GM18907 (cell line): ENCODE results near the gene BAHCC1.

Experiments
- ATAC-seq: cut with Tn5 transposase; IDR thresholded peaks from one replicate; pipeline ENCODE4 v1.9.1; 2021; ENCODE audit warnings: mild to moderate bottlenecking, moderate library complexity; ENCODE audit not compliant: unreplicated experiment

The BAHCC1 gene

DNA sequence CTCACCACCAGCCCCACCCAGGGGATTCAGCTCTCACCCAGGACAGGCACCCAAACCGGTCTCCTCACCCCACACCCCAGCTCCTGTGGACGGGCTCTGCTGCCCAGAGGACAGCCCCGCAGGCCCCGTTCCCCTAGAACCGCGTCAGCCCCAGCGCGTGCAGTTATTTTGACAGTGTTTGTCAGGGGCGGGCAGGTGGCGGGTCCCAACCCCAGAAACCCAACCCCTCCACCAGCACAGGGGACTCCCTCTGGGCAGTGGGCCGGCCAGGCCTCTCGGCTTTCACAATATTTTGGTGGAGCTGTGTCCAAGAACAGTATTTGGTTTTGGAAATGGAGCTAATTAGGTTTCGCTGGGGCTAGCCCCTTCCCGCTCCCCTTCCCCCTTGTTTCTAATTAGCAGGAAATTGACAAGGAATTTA is 44.8 kb downstream of the BAHCC1 start:
- no peak for ATAC-seq

DNA sequence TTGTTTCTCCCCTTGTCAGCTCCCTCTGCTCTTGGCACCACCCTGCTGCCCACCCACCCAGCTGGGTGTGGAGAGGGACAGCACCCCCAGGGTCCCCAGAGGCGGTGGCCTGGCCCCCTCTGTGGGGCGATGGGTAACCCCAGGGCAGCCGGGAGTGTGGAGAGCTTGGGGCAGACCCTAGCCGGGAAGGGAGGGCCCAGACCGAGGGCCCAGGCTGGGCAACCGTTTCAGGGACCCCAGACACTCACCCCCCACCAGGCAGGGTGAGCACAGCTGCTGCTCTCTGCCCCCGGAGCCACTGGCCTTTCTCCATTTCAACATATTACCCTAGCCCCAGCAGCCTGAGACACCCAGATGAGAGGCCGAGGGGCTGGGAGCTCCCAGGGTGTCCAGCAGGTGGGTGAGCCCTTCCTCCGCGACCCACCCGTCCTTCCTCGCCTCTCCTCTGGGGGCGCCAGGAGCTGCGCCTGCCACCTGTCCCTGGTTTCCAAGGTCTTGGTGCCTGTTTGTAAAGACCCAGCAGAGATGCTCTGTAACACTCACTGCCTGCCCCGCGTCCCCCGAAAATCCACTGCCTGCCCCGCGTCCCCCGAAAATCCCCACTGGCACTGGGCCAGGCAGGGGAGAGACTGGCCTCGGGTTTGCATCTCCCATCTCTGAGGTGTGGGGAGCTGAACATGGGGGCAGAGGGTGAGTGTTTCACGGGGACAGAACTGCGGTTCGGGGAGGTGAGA is 45.4 kb downstream of the BAHCC1 start:
- no peak for ATAC-seq

DNA sequence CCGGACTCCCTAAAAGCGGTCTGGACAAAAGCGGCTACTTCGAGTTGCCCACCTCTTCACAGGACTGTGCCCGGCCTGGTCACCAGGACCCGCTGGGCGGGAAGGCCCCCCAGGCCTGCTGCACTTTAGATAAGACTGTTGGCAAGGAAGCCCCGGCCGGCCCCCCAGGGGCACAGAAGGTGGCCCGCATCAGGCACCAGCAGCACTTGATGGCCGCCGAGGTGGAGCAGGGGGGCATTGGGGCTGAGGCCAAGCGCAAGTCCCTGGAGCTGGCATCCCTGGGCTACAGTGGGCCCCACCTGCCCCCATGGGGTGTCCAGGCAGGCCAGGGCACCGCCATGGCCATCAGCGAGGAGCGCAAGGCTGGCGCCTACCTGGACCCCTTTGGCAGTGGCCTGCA is 47.5 kb downstream of the BAHCC1 start:
- no peak for ATAC-seq

DNA sequence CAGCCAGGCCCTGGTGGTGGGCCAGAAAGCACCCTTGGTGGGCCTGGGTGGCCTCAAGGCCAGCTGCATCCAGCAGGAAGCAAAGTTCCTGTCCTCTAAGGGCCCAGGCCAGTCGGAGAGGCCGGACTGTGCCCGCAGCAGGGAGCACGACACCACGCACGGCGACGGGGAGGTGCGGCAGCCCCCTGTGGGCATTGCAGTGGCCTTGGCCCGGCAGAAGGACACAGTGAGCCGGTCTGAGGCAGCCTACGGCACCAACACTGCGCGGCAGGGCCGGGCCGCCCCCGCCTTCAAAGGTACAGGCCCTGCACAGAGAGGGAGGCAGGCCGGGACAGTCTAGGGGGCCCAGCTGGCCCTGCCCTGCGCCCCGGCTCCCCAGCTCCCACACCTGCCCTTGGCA is 48.0 kb downstream of the BAHCC1 start:
- no peak for ATAC-seq

DNA sequence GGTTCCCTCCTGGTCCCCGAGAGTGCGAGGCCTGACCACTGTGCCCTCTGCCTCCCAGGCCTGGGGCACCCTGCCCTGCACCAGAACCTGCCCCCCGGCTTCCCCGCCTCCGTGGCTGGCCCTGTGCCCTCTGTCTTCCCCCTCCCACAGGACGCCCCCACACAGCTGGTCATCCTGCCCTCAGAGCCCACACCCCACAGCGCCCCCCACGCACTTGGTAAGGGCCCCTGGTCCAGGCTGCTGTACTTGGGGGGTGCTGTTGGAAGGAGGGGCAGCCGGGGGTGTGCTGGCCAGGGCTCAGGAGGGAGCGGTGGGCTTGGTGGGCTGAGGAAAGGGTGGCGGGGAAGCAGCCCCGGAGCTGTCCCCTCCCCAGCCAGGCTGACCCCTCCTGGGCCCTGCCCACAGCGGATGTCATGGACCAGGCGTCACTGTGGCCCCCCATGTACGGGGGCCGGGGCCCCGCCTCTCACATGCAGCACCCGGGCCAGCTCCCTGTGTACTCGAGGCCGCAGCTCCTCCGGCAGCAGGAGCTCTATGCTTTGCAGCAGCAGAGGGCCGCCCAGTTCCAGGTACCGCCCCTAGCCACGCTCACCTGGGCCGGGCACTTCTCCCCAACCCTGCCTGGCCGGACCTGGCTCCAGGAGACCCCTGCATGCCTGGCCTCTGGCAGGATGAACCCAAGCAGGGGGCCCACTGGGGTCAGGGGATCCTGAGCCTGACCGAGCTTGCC is 49.5 kb downstream of the BAHCC1 start:
- ATAC-seq, result no peak

DNA sequence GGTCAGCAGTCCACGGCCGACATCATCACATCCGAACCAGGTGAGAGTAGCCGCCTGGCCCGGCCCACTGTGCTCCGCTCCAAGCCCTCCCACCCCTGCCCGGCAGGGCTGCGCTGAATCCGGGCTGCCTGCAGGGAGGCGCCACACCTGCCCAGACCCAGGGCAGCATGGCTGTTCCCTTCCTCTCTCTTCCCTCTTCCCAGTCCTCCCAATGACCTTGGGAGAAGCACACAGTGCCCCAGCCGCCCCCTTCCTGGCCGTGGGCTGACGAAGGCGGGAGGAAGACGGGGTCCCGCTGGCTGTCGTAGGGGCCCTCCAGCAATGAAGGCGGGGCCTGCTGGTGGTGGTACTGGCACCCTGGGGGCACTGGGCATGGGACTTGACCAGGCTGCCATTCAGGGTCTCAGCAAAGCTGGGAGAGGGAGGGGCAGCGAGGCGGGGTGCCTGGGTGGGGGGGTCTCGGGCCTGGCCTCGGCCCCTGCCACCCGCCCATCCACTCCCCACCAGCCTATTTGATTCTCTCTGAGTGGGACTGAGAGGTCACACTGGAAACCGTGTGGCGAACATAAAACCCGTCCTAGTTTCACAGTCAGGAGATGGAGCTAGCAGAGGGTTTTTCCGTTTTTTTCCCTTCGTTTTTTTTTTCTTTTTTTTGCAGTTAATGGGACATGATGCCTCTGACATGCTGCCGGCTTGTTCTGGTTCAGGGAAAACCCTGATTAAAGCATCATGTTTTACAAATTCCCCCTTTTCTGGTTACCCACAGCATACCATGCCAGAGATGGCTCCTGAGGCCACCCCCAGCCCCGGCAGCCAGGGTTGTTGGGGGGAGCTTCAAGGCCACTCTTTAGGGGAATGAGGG is 50.6 kb downstream of the BAHCC1 start:
- ATAC-seq, result no peak

DNA sequence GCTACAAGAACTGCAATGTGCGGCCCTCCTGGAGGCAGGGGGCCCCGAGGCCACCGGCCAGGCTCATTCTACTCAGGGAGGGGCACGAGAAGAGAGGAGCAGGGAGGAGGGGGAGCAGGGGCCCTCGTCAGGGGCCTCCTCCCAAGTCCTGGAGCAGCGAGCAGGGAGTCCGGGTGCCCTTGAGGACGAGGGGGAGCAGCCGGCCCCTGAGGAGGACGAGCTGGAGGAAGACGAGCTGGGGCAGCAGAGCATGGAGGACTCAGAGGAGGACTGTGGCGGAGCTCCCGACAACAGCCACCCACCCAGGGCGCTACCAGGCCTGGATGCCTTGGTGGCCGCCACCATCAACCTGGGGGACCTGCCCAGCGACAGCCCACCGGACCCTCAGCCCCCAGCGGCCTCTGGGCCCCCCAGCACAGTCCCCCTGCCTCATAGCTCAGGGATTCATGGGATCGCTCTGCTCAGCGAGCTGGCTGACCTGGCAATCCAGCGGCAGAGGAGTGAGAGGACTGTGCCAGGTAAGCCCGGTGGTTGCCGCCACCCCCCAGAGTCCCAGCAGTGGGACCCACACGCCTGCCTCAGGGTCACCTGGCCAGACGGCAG is 52.2 kb downstream of the BAHCC1 start:
- ATAC-seq, result no peak

DNA sequence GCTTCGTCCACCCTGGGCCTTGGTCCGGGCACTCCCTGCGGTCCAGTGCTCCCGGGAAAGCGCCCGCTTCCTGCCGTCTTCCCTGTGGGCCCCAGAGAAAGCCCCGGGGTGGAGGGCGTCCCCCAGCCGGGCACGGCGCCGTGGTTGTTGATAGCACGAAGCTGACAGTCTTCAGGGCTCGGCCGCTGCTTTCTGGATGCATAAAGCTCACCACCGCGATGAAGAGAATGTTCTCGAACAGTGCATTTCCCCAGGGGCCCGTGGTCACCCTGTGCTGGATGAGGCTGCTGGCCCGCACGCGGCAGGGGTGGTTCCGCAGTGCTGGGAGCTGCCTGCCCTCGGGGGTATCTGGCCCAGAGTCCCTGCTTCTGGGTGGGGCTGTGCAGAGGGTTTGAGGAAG is 53.2 kb downstream of the BAHCC1 start:
- no peak for ATAC-seq

DNA sequence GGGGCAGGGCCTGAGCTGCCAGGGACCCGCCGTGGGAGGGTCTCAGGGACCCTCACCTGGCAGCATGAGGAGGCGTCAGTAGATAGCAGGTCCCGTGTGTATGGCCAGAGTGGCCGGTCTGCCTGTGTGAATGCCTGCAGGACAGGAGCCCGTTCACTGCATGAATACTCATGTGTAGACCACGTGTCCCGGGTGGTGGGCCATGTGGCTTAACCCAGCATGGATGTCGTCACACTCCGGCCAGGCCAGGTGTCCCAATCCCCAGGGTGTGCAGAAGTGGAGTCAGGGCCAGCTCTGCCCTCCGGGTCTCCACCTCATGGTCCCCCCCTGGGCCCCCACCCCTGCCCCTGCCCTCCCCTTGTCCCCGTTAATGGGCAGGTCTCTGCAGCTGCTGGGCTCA is 53.7 kb downstream of the BAHCC1 start:
- no peak for ATAC-seq

DNA sequence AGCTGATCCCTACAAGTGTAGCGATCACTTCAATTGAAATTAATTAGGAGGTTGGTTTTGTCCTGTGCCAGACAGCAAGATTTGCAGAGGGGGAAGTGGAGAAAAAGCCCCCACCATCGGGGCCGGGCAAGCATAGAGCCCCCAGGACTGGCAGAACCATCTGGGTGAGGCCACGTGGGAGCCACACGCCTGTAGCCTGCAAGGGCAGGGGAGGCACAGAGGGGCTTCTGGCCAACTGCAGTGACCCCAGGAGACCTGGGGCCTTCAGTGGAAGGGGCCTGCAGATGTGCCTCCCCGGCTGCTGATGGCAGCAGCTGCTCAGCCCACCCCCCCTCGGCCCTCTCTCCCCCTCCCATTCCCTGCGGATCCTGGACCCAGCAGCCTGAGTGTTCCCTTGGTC is 54.1 kb downstream of the BAHCC1 start:
- no peak for ATAC-seq

DNA sequence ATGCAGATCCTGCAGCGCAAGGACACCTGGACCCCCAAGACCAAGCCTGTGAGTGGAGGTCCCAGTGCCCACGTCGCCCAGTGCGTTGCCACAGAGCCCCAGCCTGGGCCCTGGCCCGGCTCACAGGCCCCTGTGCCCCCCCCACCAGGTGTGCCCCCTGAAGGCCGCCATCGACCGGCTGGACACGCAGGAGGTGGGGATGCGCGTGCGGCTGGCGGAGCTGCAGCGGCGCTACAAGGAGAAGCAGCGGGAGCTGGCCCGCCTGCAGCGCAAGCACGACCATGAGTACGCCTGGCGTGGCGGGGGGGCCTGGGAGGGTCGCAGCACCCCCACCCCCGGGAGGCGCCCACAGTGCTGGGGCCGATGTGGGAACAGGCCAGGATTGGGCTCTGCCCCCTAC is 56.6 kb downstream of the BAHCC1 start:
- ATAC-seq, result no peak

DNA sequence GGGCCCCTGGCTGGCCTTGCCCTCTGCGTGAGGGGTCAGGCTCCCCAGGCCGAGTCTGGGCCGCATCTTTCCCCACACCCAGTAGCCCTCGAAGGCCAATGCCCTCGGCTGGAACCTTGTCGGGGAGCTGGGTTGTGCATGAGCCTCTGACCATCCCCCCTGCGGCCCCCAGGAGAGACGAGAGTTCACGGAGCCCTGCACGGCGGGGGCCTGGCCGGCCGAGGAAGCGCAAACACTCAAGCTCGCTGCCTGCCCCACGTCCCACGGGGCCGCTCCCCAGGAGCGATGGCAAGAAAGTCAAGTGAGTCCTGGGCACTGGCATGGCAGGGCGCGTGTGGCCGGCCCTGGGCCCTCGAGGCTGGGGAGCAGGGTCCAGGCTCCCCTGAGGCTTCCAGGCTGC is 57.3 kb downstream of the BAHCC1 start:
- no peak for ATAC-seq

DNA sequence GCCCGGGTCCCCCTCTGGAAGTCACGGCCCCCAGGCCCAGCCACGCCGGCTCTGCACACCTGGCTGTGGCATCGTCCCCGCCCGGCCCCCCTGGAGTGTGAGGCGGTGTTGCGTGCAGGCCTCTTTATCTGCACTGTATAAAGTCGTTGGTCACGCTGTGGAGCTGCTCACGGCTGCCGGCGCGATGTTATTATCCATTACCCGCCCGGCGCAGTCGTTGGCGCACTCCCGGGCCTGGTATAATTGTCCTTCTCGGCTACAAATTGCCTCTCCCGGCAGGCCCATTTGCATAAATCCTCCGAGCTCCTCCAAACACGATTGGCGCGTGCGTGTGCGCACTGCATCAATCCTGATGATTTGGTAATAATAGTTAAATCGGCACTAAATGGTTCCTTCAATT is 57.8 kb downstream of the BAHCC1 start:
- ATAC-seq, result no peak

DNA sequence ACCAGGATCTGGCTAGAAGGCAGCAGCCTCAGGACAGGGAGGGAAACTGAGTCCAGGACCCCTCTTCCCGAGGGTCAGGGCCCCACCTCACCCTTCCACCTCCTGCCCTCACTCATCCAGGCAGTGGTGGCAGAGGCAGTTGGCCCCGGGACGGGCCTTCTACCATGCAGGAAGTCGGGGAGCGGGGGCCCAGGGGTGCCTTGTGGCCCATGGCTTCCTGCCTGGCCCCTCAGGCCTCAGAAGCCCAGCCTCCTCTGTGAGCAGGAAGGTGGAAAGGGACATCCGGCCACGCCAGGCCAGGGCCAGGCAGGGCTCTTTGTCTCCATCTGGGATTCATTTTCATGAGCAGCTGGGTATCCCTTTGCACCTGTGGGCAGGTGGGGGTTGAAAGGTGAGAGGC is 58.5 kb downstream of the BAHCC1 start:
- ATAC-seq, result no peak

DNA sequence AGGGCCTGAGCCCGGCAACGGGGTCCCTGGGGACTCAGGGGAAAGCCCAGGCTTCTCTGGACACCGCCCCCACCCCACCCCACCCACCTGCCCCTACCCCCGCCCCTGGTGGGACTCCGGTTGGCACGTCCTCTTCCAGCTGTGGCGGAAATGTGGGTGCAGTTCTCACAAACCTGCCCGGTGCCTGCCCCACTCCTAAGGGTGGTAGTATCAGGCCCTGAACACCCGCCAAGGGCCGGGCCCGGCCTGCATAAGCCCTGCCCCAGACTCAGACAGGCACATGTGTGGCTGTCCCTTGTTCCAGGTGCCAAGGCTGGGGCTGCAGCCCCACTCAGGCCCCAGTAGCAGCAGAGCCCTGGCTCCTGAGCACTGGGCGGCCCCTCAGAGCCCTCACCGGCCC is 59.2 kb downstream of the BAHCC1 start:
- no peak for ATAC-seq

DNA sequence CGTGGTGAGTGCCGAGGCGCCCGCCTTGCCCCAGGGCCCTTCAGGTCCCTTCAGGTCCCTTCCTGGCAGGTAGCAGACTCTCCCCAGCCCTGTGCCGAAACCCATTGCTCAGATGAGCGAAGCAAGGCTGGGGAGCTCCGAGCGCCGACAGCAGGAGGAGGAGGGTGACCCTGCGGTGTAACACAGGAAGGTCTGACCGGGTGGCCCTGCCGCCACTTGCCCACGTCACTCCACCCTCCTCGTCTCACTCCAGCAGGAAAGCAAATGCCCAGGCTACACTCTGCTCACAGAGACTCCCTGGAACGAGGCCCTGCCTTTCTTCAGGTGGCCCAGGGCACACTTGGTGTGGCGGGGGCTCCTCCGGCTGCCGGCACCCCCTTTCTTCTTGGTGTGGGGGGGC is 60.1 kb downstream of the BAHCC1 start:
- no peak for ATAC-seq

DNA sequence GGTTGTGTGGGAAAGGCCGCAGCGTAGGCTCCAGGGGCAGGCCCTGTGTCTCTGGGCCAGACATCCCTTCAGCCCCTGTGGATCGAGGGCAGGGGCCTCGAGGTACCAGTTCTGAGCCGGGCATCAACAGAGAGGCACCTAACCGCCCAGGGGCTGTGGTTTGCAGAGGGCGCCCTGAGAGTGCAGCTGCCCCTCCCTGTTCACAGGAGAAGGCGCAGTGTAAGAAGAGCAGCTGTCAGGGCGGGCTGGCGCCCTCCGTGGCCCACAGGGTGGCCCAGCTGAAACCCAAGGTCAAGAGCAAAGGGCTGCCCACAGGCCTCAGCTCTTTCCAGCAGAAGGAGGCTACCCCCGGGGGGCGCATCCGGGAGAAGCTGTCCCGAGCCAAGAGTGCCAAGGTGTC is 60.8 kb downstream of the BAHCC1 start:
- no peak for ATAC-seq

DNA sequence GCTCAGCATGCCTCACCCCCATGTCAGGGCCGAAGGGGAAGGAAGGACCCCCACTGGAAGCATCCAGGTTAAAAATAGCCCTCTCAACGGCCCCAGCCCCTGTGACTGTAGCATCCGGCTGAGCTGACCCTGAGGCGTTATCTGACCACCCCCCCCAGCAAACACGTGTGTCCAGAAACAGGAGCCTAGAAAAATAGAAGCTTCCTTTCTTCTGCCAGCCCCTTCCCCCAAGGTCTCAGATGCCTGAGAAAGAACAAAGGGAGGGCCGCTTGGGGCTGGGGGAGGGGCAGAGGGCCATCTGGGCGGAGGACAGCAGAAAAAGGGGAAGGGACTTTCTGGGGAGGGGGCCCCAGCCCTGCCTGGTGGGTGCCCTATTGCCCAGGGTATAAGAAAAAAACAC is 61.5 kb downstream of the BAHCC1 start:
- no peak for ATAC-seq

DNA sequence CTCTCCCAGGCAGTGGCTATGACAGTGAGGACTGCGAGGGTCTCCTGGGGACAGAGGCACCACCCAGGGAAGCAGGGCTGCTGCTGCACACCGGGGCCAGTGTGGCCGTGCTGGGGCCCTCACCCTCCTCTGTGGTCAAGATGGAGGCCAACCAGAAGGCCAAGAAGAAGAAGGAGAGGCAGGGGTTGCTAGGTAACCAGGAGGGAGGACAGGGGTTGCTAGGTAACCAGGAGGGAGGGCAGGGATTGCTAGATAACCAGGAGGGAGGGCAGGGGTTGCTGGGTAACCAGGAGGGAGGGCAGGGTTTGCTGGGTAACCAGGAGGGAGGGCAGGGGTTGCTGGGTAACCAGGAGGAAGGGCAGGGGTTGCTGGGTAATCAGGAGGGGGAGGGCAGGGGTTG is 62.1 kb downstream of the BAHCC1 start:
- ATAC-seq, result no peak

DNA sequence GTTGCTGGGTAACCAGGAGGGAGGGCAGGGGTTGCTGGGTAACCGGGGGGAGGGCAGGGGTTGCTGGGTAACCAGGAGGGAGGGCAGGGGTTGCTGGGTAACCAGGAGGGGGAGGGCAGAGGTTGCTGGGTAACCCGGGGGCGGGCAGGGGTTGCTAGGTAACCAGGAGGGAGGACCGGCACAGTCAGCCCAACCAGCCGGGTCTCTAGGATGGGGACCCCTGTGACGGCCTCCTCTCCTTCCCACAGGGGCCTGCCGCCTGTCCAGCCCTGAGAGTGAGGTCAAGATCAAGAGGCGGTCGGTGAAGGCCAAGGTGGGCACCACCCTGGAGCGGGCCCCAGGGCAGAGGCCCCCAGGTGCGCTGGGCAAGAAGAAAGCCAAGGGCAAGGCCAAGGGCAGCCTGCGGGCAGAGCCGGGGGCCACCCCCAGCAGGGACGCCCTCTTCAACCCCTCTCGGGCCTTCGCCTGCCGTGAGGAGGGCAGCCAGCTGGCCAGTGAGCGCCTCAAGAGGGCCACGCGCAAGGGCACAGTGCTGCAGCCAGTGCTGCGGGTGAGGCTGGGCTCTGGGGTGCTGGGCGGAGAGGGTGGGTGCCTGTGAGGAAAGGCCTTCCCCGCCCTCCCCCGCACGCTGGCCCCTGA is 62.8 kb downstream of the BAHCC1 start:
- ATAC-seq, result no peak

DNA sequence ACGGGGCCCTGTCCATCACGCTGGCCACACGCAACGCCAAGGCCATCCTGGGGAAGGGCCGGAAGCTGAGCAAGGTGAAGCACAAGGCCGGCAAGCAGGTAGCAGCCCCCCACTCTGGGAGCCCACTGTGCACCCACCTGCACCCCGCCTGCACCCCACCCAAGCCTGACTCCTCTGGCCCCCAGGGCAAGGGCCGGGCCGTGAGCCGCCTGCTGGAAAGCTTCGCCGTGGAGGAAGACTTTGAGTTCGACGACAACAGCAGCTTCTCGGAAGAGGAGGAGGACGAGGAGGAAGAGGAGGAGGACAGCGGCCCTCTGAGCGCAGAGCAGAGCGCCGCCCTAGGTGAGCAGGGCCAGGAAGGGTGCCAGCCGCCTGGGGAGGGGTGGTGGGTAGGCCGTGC is 63.4 kb downstream of the BAHCC1 start:
- ATAC-seq, result no peak
